GM19372 (cell line): ENCODE measurements around the gene IP6K1.
"Not testable (repeated sequence)": the region's sequence is repeated elsewhere in the genome, so short reads cannot be mapped to it uniquely, and the experiment has no call there.

Experiments used
- ATAC-seq: cut with Tn5 transposase; IDR thresholded peaks from one replicate; pipeline ENCODE4 v1.9.1; 2021; ENCODE audit warnings: mild to moderate bottlenecking, low read depth, moderate library complexity; ENCODE audit not compliant: unreplicated experiment

The IP6K1 gene

GRCh38 chr3:49794926-49795905 lies 8.9 kb upstream of the IP6K1 start:
- ATAC-seq = no peak

GRCh38 chr3:49794431-49794830 lies 8.1 kb upstream of the IP6K1 start:
- no peak for ATAC-seq

GRCh38 chr3:49793486-49794085 lies 7.2 kb upstream of the IP6K1 start:
- ATAC-seq = no peak

- ATAC-seq = no peak
These were observed 6.2 kb upstream of the IP6K1 start for GRCh38 chr3:49792371-49793150.

- no peak for ATAC-seq
These were observed 5.2 kb upstream of the IP6K1 start for GRCh38 chr3:49791571-49791970.

- ATAC-seq = no peak
These were observed 4.5 kb upstream of the IP6K1 start for GRCh38 chr3:49790626-49791411.

- ATAC-seq = no peak
These were observed 1.7 kb upstream of the IP6K1 start for GRCh38 chr3:49788056-49788455.

GRCh38 chr3:49787536-49787935 lies 1.2 kb upstream of the IP6K1 start:
- ATAC-seq = no peak

- no peak for ATAC-seq
These were observed 781 bp upstream of the IP6K1 start for GRCh38 chr3:49787182-49787464.

- ATAC-seq = peak; percentile 25
These were observed 581 bp downstream of the IP6K1 start for GRCh38 chr3:49785565-49786356.

GRCh38 chr3:49782277-49782676 lies 4.1 kb downstream of the IP6K1 start:
- ATAC-seq = not testable (repeated sequence)

- ATAC-seq = no peak
These were observed 4.7 kb downstream of the IP6K1 start for GRCh38 chr3:49781415-49782199.

- not testable (repeated sequence) for ATAC-seq
These were observed 5.4 kb downstream of the IP6K1 start for GRCh38 chr3:49780975-49781365.

GRCh38 chr3:49780080-49780974 lies 6.0 kb downstream of the IP6K1 start:
- ATAC-seq = no peak

- ATAC-seq = no peak
These were observed 6.8 kb downstream of the IP6K1 start for GRCh38 chr3:49779358-49780079.

- ATAC-seq = not testable (repeated sequence)
These were observed 10.2 kb downstream of the IP6K1 start for GRCh38 chr3:49776101-49776500.

GRCh38 chr3:49775538-49775937 lies 10.8 kb downstream of the IP6K1 start:
- ATAC-seq = no peak
